ENCODE results near the gene TAF9B.

Gene TAF9B

DNA sequence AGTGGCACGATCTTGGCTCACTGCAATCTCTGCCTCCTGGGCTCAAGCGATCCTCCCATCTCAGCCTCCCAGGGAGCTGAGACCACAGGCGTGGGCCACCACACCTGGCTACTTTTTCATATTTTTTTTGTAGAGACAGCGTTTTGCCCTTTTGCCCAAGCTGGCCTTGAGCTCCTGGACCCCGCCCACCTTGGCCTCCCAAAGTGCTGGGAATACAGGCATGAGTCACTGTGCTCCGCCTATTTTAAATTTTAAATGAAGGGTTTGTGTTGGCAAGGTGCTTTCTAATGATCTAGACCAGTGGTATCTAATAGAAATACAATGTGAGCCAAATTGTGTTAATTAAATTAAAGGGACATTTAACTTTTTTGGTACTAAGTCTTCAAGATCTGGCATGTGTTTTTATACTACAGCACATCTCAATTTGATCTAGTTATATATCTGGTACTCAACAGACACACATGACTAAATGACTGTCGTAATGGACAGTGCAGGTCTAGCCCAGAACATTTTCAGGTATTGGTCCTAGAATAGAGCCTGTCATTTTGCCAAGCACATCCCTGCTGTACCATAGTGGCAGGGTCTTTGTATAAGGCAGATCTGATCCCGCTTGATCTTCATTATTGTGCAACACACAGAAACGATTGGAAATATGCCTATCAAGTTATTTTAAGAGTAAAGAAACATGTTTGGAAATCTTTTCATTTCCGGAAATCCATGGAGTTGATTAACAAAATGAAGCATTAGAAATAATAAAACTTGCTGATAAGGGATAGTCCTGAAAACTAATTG, 28.1 kb downstream of the TAF9B start:
- TF ChIP-seq TAF1 (IDR thresholded peaks at IDR 0.05; ENCODE audit: borderline replicate concordance, insufficient read depth, low read length) (no peak), SIN3A (IDR thresholded peaks at IDR 0.05; ENCODE audit: borderline replicate concordance, insufficient read depth, low read length) (no peak), FOXP2 (optimal IDR thresholded peaks at IDR 0.05; ENCODE audit: borderline replicate concordance, extremely low read depth, extremely low read length, insufficient read depth) (no peak), POLR2AphosphoS5 (IDR thresholded peaks at IDR 0.05; ENCODE audit: low read depth, low read length) (no peak)
- TF ChIP-seq, protein P1, sequence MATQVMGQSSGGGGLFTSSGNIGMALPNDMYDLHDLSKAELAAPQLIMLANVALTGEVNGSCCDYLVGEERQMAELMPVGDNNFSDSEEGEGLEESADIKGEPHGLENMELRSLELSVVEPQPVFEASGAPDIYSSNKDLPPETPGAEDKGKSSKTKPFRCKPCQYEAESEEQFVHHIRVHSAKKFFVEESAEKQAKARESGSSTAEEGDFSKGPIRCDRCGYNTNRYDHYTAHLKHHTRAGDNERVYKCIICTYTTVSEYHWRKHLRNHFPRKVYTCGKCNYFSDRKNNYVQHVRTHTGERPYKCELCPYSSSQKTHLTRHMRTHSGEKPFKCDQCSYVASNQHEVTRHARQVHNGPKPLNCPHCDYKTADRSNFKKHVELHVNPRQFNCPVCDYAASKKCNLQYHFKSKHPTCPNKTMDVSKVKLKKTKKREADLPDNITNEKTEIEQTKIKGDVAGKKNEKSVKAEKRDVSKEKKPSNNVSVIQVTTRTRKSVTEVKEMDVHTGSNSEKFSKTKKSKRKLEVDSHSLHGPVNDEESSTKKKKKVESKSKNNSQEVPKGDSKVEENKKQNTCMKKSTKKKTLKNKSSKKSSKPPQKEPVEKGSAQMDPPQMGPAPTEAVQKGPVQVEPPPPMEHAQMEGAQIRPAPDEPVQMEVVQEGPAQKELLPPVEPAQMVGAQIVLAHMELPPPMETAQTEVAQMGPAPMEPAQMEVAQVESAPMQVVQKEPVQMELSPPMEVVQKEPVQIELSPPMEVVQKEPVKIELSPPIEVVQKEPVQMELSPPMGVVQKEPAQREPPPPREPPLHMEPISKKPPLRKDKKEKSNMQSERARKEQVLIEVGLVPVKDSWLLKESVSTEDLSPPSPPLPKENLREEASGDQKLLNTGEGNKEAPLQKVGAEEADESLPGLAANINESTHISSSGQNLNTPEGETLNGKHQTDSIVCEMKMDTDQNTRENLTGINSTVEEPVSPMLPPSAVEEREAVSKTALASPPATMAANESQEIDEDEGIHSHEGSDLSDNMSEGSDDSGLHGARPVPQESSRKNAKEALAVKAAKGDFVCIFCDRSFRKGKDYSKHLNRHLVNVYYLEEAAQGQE (IDR thresholded peaks at IDR 0.05; ENCODE audit: insufficient read depth in 1 of 2, low read depth in 2 of 2, low read length in 2 of 2) = no peak

DNA sequence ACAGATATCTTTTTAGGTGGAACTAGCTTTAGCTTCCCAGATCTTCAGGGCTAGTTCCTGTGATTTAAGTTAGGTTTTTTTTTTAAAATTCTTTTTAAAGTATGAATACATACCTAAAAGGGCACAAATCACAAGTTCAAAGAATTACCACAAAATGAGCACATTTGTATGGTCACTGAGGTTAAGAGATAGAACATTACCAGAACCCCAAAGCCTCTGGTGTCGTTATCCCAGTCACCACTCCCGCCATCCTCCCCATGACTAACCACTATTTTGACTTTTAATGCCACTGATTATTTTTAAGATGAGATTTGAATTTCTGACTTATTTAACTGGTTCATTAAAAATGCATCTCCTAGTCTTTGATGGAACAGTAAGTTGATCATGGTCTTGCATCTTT, 30.0 kb downstream of the TAF9B start:
- TF ChIP-seq TAF1 (IDR thresholded peaks at IDR 0.05; ENCODE audit: borderline replicate concordance, insufficient read depth, low read length) = no peak
- TF ChIP-seq, protein P1 (IDR thresholded peaks at IDR 0.05; ENCODE audit: insufficient read depth in 1 of 2, low read depth in 2 of 2, low read length in 2 of 2) = no peak
- TF ChIP-seq POLR2AphosphoS5 (IDR thresholded peaks at IDR 0.05; ENCODE audit: low read depth, low read length) = no peak
- TF ChIP-seq SIN3A (IDR thresholded peaks at IDR 0.05; ENCODE audit: borderline replicate concordance, insufficient read depth, low read length) = no peak
- TF ChIP-seq FOXP2 (optimal IDR thresholded peaks at IDR 0.05; ENCODE audit: borderline replicate concordance, extremely low read depth, extremely low read length, insufficient read depth) = no peak

DNA sequence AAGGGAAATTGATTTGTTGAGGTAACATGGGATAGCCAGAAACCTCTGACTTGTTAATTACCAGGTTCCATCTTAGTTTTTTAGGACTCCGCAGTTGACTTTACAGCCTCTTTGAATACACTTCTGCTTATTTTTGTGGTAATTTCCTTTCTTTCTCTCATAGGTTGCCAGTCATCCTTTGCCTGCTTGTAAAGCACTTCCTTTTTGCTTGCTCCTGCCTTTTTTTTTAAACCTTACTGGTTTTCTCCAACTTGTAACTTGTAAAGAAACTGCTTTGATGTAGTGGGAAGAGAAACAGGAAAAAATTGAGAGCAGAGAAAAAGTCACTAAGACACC, 32.8 kb downstream of the TAF9B start:
- TF ChIP-seq SIN3A (IDR thresholded peaks at IDR 0.05; ENCODE audit: borderline replicate concordance, insufficient read depth, low read length) = no peak
- TF ChIP-seq POLR2AphosphoS5 (IDR thresholded peaks at IDR 0.05; ENCODE audit: low read depth, low read length) = no peak
- no peak for TF ChIP-seq FOXP2 (optimal IDR thresholded peaks at IDR 0.05; ENCODE audit: borderline replicate concordance, extremely low read depth, extremely low read length, insufficient read depth)
- TF ChIP-seq, protein P1 (IDR thresholded peaks at IDR 0.05; ENCODE audit: insufficient read depth in 1 of 2, low read depth in 2 of 2, low read length in 2 of 2) = no peak
- no peak for TF ChIP-seq TAF1 (IDR thresholded peaks at IDR 0.05; ENCODE audit: borderline replicate concordance, insufficient read depth, low read length)

DNA sequence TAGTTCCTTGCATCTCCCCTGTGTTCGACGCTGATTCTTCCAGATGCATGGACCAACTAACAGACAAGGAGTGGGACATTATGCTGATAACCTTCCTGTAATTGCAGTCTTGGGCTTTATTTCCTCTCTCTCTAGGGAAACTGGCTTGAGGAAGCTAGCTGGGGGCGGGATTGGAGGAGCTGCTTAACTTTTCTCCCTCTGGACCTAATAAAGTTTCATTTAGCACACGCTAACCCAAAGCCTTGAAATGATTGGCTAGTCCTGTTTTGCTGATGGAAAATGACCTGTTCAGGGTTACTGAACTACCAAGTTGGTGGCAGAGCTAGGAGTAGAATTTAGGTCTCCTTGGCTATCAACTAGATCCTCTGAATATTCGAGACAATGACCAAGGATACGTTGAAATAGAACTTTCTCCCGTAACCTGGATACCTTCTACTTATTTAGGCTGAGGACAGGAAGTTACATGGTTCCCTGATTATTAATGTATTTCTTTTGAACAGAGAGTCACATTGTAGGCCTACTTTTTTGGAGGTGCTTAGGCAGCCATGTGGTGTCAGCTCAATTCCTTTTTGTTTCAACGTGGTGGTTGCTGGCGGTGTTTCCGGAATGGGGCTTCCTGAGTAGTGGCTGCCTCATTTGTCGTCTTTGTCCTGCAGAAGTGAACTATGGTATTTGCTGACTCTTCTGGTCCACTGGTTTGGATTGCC, 33.4 kb downstream of the TAF9B start:
- TF ChIP-seq SIN3A (IDR thresholded peaks at IDR 0.05; ENCODE audit: borderline replicate concordance, insufficient read depth, low read length) (no peak), TAF1 (IDR thresholded peaks at IDR 0.05; ENCODE audit: borderline replicate concordance, insufficient read depth, low read length) (no peak), FOXP2 (optimal IDR thresholded peaks at IDR 0.05; ENCODE audit: borderline replicate concordance, extremely low read depth, extremely low read length, insufficient read depth) (no peak), POLR2AphosphoS5 (IDR thresholded peaks at IDR 0.05; ENCODE audit: low read depth, low read length) (no peak)
- TF ChIP-seq, protein P1 (IDR thresholded peaks at IDR 0.05; ENCODE audit: insufficient read depth in 1 of 2, low read depth in 2 of 2, low read length in 2 of 2) = no peak

Data from PFSK-1 (cell line).